Lung (tissue), 12 donors: ENCODE measurements around the gene ENTPD1. TPM values are rescaled to one million over a fixed set of nuclear protein-coding genes. Genes with fewer than 3 reads are reported as not detected.

ENCODE experiments used
- ATAC-seq: fragments of 200-7000 bp; cut with Tn5 transposase; one replicate; pipeline ENCODE4 v1.9.1; 2020; ENCODE audit warnings: moderate number of reproducible peaks; ENCODE audit not compliant: insufficient read depth, low FRiP score
- DNase-seq, 3 donors: peaks; one replicate each; pipeline ENCODE4 v3.0.0-alpha.2; 2013 to 2017
- H3K27ac ChIP-seq, 2 donors: one replicate each; pipeline ENCODE4 v1.5.1; 2013; ENCODE audit warnings: mild to moderate bottlenecking in 2 of 2, moderate library complexity in 2 of 2, control low read depth in 1 of 2, inconsistent platforms in 1 of 2, low read depth in 1 of 2, low read length in 1 of 2
- H3K27me3 ChIP-seq, 3 donors: one replicate each; pipeline ENCODE4 v1.5.1; 2013; ENCODE audit warnings: low read length in 2 of 3; ENCODE audit not compliant: control insufficient read depth in 3 of 3, insufficient read depth in 3 of 3
- H3K36me3 ChIP-seq, 4 donors: one replicate each; pipeline ENCODE4 v1.5.1; 2013; ENCODE audit warnings: low read length in 4 of 4, mild to moderate bottlenecking in 1 of 4, moderate library complexity in 1 of 4; ENCODE audit not compliant: control insufficient read depth in 4 of 4, insufficient read depth in 4 of 4
- H3K4me1 ChIP-seq, 5 donors: one replicate each; pipeline ENCODE4 v1.5.1; 2013; ENCODE audit warnings: low read length in 5 of 5, mild to moderate bottlenecking in 2 of 5, moderate library complexity in 1 of 5; ENCODE audit not compliant: control insufficient read depth in 5 of 5, insufficient read depth in 5 of 5
- H3K4me3 ChIP-seq: one replicate; pipeline ENCODE4 v1.5.1; 2013; ENCODE audit warnings: mild to moderate bottlenecking, control low read depth, moderate library complexity
- H3K9ac ChIP-seq, 2 donors: one replicate each; pipeline ENCODE4 v1.5.1; 2013; ENCODE audit warnings: low read length in 2 of 2, control low read depth in 1 of 2; ENCODE audit not compliant: insufficient read depth in 1 of 2
- H3K9me3 ChIP-seq, 4 donors: one replicate each; pipeline ENCODE4 v1.5.1; 2013; ENCODE audit warnings: low read length in 3 of 4, mild to moderate bottlenecking in 1 of 4, moderate library complexity in 1 of 4; ENCODE audit not compliant: control insufficient read depth in 4 of 4, insufficient read depth in 3 of 4
- CTCF ChIP-seq: IDR thresholded peaks from 2 replicates; pipeline ENCODE4 v1.5.1; 2012; ENCODE audit warnings: mild to moderate bottlenecking; ENCODE audit errors: control extremely low read depth, extremely low read depth
- WGBS, 2 donors: extraction: QIAGEN DNeasy Blood & Tissue Kit; methylation state at CpG; one replicate each; pipeline ENCODE4 v1.1.7; 2013; 5-methylcytosine and 5-hydroxymethylcytosine counted together
- polyA plus RNA-seq, 2 donors: library from polyadenylated mRNA; stranded (reverse); fragments of 200-250 nt; gene quantifications; one replicate each; pipeline ENCODE4 v1.2.1, GENCODE V29; 2013
- total RNA-seq, 2 donors: library from RNA; depleted of rRNA in 1 of 2; stranded (reverse); fragments of >200 nt in 1 of 2; gene quantifications; one replicate each; pipeline ENCODE4 v1.2.1, GENCODE V29; 2014 to 2021
- donor health status: control.
- donor health status: control.
- donor health status: Bipolar disorder and iron deficiency.
- donor health status: healthy.
- donor health status: DM: yes; HTN: yes; CAD: no.

ENTPD1 gene
- total and polyA plus RNA-seq, 4 donors, result 5.5 to 46.6 (median 18.2) TPM

GRCh38 chr10:95837356-95837776 is 81.4 kb downstream of the ENTPD1 start:
- peak overlapping the region in 1 of 2 donors; percentile 63 for H3K27ac ChIP-seq
- no peaks in the 10 kb centered on the region for H3K9me3 ChIP-seq
- H3K9ac ChIP-seq, result no peak overlapping the region
- TF ChIP-seq CTCF, result no peak
- ATAC-seq, result no peak
- H3K36me3 ChIP-seq, result no peaks in the 10 kb centered on the region
- WGBS, 2 donors, result 70 to 76% methylated on average over 1 of the region's 1 CpG
- peaks cover 0 to 24% (median 1%) of the 10 kb centered on the region in 5 donors for H3K4me1 ChIP-seq
- H3K4me3 ChIP-seq, result no peak overlapping the region
- no peaks in the 10 kb centered on the region for H3K27me3 ChIP-seq
- DNase-seq, result no peak

DNA sequence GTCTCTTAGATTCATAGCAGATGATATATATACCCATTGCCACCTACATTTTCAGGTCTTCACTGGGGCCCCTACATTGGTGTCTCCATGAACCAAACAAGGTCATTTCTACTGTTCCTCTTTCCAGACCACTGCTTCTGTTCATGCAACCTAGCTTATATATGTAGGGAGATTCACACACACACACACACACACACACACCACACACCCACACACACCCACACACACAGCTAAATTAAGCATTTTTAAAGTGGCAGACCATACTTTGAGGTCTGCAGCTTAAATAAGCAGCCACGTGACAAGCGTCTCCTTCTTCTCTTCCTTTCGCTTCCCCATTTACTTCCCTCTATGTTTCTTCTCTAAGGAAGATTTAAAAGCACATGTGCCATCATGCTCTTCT is 81.8 kb downstream of the ENTPD1 start:
- Histone ChIP-seq H3K9me3 (no peaks in the 10 kb centered on the region), H3K9ac (no peak overlapping the region), H3K36me3 (no peaks in the 10 kb centered on the region), H3K4me3 (no peak overlapping the region), H3K27me3 (no peaks in the 10 kb centered on the region), H3K4me1 (peaks cover 0 to 20% (median 1%) of the 10 kb centered on the region in 5 donors), H3K27ac (no peak overlapping the region)
- TF ChIP-seq CTCF, result no peak
- ATAC-seq (no peak), DNase-seq (no peak)
- 56 to 86% methylated on average over 3 of the region's 3 CpGs for WGBS, 2 donors

DNA sequence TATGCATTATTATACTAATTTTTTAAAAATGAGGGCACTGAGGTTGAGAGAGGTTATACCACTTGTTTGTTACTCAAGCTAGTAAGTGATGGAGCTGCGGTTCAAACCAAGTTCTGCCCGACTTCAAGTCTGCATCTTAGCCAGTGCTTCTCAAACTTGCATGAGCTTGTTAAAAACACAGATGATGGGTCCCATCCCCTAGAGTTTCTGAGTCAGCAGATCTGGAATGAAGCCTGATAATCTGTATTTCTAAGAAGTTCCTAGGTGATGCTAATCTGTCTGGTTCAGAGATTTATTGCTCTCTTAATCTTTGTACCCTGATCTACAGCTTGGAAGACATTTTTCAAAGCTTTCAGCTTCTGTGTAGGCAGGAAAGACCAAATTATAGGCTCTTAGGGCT is 84.2 kb downstream of the ENTPD1 start:
- WGBS, 2 donors, result 86 to 98% methylated on average over 2 of the region's 2 CpGs
- Histone ChIP-seq H3K9me3 (peaks cover 0 to 2% (median 0%) of the 10 kb centered on the region in 4 donors), H3K4me3 (no peak overlapping the region), H3K9ac (no peak overlapping the region), H3K27me3 (no peaks in the 10 kb centered on the region), H3K4me1 (peaks cover 0 to 11% (median 1%) of the 10 kb centered on the region in 5 donors), H3K27ac (no peak overlapping the region), H3K36me3 (no peaks in the 10 kb centered on the region)
- DNase-seq, result no peak
- ATAC-seq, result no peak
- no peak for TF ChIP-seq CTCF

- no peak for DNase-seq
- no peak for TF ChIP-seq CTCF
Measured at GRCh38 chr10:95840681-95841080, 84.7 kb downstream of the ENTPD1 start.

More at GRCh38 chr10:95840681-95841080, 84.7 kb downstream of the ENTPD1 start:
- no peak for ATAC-seq
- no peaks in the 10 kb centered on the region for H3K27me3 ChIP-seq
- WGBS, 2 donors, result 54 to 83% methylated on average over 1 of the region's 1 CpG
- H3K9ac ChIP-seq, result no peak overlapping the region
- peaks cover 0 to 2% (median 0%) of the 10 kb centered on the region in 4 donors for H3K9me3 ChIP-seq
- H3K4me3 ChIP-seq, result no peak overlapping the region
- no peak overlapping the region for H3K27ac ChIP-seq
- H3K4me1 ChIP-seq, result peaks cover 0 to 11% (median 1%) of the 10 kb centered on the region in 5 donors
- H3K36me3 ChIP-seq, result no peaks in the 10 kb centered on the region
